ENCODE data around the gene SLC39A11.
A peak's percentile ranks its signal among the peaks of the same experiment; 100 is the strongest.

SLC39A11 gene

GRCh38 chr17:72616447-72616846 is 476.0 kb downstream of the SLC39A11 start:
- DNase-seq (ENCODE audit: low spot score): no peak

- DNase-seq (ENCODE audit: low spot score): no peak
Measured at GRCh38 chr17:72615627-72615991, 476.9 kb downstream of the SLC39A11 start.

GRCh38 chr17:72614871-72615626 is 477.4 kb downstream of the SLC39A11 start:
- peak; percentile 90 for DNase-seq (ENCODE audit: low spot score)

GRCh38 chr17:72614476-72614870 is 478.0 kb downstream of the SLC39A11 start:
- no peak for DNase-seq (ENCODE audit: low spot score)

GRCh38 chr17:72613806-72614292 is 478.6 kb downstream of the SLC39A11 start:
- DNase-seq (ENCODE audit: low spot score): no peak

- no peak for DNase-seq (ENCODE audit: low spot score)
Measured at GRCh38 chr17:72613396-72613795, 479.1 kb downstream of the SLC39A11 start.

GRCh38 chr17:72611172-72611571 is 481.3 kb downstream of the SLC39A11 start:
- DNase-seq (ENCODE audit: low spot score): no peak

GRCh38 chr17:72609501-72609900 is 483.0 kb downstream of the SLC39A11 start:
- DNase-seq (ENCODE audit: low spot score): no peak

GRCh38 chr17:72608436-72608835 is 484.1 kb downstream of the SLC39A11 start:
- no peak for DNase-seq (ENCODE audit: low spot score)

- DNase-seq (ENCODE audit: low spot score): no peak
Measured at GRCh38 chr17:72606656-72607055, 485.8 kb downstream of the SLC39A11 start.

- no peak for DNase-seq (ENCODE audit: low spot score)
Measured at GRCh38 chr17:72605543-72605942, 486.9 kb downstream of the SLC39A11 start.

- no peak for DNase-seq (ENCODE audit: low spot score)
Measured at GRCh38 chr17:72604518-72604917, 488.0 kb downstream of the SLC39A11 start.

- DNase-seq (ENCODE audit: low spot score): no peak
Measured at GRCh38 chr17:72603420-72604242, 488.9 kb downstream of the SLC39A11 start.

GRCh38 chr17:72602517-72603419 is 489.7 kb downstream of the SLC39A11 start:
- no peak for DNase-seq (ENCODE audit: low spot score)

GRCh38 chr17:72600934-72601333 is 491.6 kb downstream of the SLC39A11 start:
- DNase-seq (ENCODE audit: low spot score): no peak

GRCh38 chr17:72599891-72600290 is 492.6 kb downstream of the SLC39A11 start:
- DNase-seq (ENCODE audit: low spot score): no peak

- no peak for DNase-seq (ENCODE audit: low spot score)
Measured at GRCh38 chr17:72598695-72599094, 493.8 kb downstream of the SLC39A11 start.

GRCh38 chr17:72597354-72598087 is 495.0 kb downstream of the SLC39A11 start:
- no peak for DNase-seq (ENCODE audit: low spot score)
